NCI-H1105 (cell line): ENCODE data around the gene SLC38A10.

Experiments
- DNase-seq: peaks from one replicate; lab custom pipeline; 2025; lab: John Stamatoyannopoulos, UW

SLC38A10 gene

DNA sequence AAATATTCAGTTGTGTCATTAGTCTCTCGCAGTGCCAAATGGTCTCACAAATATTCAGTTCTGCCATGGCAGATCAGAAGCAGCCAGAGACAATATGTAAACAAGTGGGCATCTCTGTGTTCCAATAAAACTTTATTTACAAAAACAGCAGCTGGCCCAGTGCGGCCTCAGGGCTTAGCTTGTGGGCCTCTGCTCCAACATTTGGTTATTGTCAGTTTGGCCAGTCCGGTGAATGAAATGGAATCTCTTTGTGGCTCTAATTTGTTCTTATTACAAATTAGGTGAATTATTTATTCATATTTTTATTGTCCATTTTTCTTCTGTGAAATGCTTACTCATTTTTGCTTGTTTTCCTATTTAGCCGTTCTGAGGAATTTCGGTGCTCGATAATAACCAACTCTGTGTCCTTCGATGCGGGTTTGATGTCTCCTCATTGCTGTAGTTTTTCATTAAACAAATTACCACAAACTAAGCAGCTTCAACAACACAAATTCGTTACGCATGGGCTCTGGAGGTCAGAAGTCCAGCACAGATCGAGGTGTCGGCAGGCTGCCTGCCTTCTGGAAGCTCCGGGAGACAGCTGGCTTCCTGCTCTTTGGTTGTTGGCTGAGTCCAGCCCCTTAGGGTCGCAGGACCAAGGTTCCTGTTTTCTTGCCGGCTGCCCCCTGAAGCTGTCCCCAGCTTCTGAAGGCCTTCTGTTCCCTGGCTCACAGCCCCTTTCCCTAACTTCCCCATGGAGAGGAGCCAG is 4.1 kb upstream of the SLC38A10 start:
- no peak for DNase-seq

DNA sequence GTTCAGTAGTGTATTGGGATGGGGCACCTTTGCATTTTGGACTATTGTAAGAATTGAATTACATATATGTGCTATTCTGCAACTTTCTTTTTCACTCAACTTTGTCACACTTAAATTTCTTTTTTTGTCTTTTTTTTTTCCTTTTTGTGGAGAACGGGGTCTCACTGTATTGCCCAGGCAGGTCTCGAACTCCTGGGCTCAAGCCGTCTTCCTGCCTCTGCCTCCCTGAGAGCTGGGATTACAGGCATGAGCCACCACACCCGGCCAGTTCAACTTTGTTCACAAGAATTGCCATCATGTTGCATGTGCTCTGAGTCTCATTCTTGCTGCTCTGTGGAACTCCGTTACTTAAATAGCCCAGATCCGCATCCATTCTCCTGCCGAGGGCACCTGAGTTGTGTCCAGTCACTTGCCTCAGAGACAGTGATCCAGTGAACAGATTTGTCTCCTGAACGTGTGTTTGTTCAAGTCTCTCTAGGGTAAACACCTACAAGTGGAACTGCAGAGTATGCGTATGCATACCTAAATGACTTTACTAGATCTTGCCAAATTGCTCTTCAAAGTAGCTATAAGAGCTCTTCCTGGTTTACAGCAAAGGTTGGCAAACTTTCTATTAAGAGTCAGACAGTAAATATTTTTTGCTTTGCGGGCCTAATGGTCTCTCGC is 3.4 kb upstream of the SLC38A10 start:
- DNase-seq: no peak

DNA sequence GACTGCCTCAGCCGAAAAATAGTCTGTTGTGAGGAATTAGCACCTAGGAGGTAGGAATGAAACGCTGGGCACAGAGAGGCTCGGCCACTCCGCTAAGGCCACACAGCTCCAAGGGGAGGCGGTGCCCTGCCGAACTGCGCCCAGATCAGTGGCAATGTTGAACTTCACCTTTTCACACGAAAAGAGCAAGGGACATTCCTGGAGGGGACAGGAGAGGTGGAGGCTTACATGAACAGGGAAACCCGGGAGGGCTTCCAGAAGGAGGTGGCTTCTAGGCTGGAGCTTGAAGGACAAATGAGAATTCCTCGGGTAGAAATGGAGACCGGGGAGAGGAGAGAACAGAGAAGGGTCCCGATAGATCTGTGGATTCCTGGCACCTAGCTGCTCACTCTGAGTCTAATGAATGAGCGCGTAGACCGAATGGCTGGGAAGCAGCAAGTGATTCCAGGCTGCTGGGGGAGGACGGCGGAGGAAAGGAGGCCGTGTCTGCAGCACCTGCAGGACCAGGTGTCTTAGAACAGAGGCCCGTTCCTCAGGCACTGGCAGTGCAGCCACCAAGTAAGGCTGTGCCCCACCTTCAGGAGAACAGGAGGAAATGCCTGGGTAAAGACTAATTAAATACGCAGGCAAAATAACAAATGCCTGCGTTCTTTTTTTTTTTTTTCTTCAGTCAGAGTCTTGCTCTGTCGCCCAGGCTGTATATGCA is 722 bp upstream of the SLC38A10 start:
- DNase-seq: no peak

DNA sequence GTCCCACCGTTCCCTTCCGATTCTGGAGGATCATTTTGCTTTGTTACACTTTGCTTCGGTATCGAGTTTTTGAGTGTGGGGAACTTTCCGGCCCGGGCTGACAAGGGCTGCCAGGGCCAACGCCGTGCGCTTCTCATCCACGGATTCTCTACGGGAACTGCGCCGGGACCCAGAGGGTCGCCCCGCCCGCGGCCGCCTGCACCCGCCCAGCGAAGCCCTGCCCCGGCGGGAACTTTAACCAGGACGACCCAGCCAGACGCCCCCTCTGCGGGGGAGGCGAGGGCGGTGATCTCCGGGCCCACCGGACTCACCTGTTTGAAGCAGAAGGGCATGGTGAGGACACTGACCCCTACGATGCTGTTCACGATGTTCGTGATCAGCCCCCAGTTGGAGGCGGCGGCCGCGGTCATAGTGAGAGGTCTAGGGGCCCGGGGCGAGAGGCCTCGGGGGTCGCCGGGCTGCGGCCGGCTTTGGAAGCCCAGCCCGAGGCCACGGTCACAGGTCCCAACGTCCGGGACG is 536 bp downstream of the SLC38A10 start:
- no peak for DNase-seq

DNA sequence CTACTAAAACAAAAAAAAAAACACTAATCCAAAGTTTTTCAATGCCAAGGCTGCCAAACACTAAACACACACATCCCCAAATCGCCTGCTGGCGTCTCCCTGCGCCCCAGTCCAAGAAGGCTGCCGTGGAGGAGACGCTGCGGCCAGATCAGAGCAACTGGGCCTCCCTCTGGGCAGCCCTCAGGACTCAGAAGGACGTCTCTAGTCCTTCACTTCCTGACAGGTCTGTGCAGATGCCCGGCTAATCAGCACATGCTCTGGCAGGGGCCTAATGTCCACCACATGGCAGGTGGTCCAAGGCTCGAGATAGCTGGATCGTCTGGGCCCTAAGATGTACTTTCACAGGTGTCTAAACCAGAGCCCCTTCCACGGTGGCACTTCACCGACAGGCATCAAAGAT is 2.7 kb downstream of the SLC38A10 start:
- DNase-seq: no peak

DNA sequence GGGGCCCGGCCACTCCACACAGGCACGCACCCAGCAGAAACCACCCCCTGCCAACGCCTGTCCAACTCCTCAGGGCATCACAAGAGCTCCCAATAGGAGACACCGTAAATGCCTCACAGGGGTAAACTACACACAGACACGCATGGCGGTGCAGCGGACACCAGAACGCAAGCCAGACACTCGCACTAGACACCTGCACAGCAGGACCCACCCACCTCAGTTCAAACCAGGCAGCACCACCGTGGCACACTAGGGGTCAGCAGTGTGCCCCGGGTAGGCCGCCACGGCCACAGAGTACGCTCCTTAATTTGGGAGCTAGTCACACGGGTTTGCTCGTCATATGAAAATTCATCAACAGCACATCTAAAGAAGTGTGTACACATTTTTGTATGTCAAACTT is 3.4 kb downstream of the SLC38A10 start:
- peak; percentile 36 for DNase-seq

DNA sequence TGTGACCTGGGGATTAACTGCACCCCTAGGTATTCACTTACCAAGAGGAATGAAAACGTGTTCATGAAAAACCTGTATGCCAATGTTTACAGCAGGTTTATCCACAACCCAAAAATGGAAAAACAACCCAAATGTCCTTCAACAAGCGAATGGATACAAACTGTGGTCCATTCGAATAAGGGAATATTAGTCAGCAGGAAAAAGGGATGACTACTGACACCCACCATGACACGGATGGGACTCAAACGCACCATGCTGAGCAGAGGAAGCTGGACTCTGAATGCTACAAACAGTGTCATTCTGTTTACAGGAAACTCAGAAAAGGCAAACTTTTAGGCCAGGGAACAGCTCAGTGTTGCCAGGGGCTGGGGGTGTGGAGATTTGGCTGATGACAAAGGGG is 4.9 kb downstream of the SLC38A10 start:
- DNase-seq: no peak

DNA sequence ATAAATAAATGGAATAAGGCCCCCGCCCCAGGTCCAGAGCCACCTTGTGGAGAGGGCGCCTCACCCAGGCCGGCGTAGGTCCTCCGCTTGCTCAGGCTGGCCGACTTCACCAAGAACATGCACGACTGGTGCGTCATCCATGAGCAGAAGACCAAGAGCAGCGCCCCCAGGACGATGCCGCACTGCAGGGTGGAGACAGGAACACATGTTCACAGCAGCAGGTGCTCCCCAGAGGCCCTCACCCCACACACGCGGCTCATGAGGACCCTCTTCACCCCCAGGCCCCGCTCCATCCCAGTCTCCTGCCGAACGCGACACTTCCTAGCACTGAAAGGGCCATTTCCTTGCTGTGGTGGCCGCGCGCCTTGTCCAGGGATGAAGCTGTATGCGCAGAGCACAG is 5.5 kb downstream of the SLC38A10 start:
- DNase-seq: no peak

DNA sequence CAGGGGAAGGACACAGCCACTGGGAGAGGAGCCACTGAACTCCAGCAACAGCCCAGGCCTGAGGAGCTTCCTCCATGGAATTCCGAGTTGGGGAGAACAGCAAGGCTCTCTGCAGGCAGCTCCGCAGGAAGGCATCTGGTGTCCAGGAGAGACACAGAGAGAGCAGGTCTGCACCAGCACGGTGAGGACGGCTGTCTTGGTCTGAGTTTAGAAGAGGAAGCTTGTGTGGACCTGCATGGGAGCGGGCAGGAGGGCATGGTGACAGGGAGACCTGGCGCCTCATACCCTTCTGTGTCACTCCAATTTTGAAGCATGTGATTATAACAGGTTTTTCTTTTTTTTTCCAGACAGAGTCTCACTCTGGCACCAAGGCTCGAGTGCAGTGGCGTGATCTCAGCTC is 6.4 kb downstream of the SLC38A10 start:
- no peak for DNase-seq

DNA sequence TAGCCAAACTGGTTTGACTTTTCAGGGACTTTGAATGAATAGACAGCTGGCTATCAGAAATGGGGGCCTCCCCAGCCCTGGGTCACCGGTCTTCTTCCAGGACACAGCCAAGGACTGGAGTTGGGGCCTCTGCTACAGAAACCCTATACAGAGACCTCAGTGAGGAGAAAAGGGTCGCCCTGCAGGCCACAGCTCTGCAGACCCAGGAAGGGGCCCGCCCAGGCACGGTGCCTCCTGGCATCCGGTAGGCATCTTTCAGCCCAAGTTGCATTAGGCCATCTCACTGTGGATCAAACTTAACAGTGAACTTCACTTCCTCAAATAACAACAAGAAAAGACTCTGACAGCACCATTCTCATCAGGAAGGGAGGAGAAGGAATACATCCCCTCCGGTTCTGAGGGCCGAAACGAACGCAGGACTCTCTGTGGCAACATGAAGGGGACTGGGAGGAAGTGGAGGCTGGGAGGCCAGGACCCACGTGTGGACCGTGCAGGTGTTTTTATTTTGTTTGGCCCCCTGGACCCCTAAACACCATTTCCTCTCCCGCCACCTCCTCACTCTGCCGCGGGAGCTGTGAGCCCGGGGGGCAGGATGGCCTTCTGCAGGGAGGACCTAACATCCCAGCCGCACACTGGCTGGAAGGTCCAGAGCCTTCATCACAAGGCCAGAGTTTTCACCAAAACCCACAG is 7.2 kb downstream of the SLC38A10 start:
- DNase-seq: no peak

DNA sequence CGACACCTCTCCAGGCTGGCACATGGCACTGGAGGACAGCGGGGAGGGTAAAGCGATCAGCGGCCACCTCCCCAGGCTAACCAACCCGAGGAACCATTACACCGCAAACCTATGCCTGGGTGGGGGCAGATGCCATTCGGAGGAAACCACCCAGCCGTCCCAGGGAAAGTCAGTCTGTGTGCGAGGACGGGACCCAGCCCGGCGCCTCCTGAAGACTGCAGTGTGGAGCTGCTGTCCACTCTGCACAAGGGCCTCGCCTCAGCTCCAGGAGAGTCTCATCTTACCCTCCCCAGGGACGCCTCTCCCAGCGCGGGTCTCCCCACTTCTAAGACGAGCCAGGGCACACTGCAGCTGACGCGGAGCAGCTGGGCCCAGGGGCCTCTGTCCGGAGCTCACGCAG is 8.0 kb downstream of the SLC38A10 start:
- DNase-seq: no peak

DNA sequence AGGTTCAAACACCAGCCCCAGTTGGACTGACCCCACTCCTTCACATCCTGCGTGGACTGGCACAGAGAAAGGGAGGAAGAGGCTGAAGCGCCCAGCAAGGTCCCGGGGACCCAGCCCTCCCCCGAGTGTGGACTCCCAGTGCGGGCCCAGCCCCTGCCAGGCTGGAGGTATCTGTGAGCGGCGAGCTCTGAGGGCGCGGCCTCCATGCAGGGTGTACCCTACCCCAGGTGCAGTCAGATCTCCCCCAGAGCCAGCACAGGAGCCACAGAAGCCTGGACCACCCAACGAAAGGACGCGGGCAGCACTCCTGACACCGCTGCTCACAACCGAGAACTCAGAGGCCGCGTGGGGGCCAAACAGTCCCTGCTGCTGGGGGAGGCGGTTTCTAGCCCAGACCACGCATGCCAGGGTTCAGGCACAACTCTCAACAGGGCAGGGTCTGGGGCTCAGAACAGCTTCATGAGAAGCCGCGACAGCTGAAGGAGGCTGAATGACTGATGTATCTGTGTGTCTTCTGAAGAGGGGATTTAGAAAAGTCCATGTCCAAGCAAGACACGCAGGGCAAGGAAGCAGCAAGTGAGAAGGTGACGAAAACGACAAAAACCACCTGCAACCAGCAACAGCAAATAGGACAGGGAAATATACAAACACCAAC is 8.5 kb downstream of the SLC38A10 start:
- DNase-seq: no peak

DNA sequence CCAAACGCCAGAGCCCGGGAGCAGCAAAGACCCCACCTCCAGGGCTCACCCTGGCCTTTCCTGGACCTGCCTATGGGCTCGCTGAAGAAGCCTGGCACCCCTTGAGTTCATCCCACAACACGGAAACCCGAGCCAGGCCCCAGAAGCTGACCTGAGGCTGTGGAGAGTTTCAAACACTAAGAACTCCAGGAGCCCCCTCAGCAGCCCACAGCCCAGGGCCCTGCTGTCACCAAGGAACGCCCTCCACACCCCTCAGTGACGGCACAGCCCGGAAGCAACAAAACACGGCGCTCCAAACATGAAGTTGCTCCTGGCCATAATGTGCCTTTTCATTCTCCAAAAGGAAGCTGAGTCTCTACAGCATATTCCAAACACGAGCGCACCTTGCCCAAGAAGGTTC is 9.2 kb downstream of the SLC38A10 start:
- no peak for DNase-seq

DNA sequence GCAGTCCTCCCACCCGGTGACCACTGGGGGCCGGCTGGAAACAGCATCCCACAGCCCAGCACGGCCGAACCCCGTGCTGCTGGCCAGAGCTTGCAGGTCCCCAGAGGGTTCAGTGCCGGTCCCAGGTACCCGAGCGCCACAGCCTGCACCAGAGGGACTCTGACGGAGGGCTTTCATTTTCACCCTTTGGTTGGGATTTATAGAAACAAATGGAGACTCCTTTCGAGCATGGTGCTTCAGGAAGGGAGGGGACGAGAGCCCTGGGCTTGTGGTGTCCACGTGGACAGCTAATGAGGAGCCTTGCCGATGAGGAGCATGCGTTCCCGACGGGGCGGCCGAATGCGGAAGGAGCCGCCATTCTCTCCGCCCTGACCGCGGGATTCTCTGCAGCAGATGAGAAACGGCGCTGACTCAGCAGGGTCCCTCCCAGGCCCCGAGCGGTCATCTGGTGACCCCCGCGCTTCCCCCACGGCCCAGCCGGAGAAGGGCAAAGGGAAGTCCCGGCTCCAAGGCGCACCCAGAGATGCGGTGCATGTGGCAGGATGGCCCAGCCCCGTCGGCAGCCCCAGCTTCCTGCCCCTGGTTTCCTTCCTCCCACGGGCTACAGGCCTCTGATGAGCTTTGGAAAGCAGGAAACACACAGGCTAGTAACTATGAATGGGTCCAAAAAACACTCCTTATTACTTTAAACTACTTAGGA is 9.8 kb downstream of the SLC38A10 start:
- no peak for DNase-seq

DNA sequence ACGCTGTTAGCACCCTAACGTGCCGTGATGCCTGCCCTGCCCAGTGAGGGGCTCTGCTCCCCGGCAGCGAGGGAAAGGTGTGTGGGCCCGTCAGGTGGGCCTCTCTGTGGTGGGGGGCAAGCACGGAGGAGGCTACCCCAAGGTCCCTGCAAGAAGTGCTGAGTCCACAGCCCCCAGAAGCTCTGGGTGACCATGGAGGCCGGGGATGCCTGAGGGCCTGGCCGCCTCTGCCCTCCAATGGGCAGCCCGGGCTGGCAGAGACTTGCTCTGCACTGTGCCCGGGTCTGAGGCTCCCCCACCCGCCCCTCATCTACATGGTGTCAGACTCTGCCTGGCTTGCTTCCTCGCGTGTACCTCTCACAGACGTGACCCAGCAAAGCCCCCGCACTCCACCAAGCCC is 12.2 kb downstream of the SLC38A10 start:
- no peak for DNase-seq

DNA sequence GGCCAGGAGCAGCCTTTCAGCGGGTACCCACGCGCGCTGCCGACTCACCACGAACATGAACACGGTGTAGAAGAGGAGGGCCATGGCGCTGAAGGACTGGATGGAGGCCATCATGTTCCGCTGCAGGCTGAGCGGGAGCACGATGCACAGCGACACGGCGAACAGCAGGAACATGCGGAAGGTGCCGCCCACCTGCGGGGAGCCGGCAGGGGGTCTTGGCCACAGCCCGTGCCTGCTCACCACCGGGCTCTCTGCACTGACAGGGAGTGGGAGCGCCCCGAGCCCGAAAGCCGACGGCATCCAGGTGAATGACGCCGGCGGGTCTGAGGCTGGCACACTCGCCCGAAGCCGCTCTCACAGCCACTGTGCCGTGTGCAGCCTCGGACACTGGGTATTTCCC is 13.0 kb downstream of the SLC38A10 start:
- DNase-seq: no peak

DNA sequence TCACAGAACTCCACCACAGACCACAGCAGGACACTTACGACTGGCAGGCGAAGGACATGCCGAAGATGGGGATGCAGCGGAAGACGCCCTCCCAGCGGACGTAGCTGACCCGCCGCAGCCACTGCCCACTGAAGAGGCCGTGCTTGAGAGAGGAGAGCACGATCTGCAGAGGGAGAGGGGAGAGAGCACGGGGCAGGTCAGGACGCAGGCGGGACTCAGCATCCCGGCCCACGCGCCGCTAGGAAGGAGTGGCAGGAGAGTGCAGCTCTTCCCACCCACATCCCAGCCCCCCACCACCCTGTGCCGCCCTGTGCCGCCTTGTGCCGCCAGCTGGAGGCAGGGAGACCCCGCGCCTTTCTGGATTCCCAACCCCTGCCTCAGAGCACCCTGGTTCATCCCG is 14.5 kb downstream of the SLC38A10 start:
- DNase-seq: no peak

DNA sequence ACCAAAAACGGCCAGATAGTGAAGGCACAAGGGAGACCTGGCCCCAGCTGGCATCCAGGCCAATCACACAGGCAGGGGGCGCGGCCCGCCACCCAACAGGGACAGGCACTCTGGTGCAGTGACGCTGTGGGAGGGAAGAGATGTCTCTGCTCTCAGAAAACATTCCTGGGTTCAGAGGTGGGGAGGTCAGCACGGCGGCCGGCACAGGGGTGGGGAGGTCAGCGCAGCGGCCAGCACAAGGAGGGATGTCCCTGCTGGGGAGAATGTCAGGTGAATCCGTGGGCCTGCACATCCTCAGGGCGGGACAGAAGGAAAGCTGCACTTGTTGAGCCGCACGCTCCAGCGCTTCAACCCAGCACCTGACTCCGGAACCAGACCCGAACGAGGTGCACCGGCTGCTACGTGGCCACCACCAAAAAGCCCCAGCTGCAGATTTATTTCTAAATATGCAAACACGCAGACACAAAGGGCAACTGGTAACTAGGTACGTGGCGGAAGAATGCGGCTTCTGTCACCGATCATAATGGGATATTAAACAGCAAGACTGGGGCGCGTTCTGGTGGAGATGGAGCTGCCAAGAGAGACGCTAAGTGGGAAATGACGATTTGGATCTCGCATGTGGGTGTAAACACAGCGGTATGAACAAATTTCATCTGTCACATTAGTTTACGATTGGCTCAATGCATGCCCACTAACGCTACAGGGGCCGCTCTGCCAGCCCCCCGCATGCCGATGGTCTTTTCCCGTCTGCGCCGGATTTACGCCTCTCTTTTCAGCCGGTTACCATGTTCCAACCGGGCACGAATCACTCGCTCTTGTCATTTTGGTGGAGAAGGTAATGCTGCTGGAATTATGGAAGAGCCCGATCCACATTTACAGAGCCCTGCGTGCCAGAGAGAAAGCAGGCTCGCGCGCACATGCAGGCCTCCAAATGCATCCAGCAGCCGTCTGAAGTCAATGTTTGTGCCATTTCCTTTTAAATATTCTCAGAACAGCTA is 15.5 kb downstream of the SLC38A10 start:
- no peak for DNase-seq

DNA sequence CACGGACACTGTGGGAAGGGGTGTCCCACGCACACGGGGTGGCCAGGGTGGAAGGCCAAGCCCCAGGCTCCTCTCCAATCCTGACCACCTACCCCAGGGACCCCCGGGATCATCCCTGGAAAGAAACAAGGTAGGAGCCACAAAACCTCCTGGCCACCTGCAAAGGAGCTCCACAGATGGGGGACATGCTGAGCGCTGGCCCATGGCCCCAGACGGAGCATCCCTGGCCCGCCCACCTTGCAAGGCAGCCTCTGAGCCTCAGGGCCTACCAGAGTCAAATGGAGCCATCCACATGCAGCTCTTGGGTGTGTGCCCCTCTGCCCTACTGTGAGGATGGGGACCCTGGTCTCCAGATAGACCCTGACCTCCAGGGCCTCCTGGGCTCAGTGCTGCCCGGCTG is 16.3 kb downstream of the SLC38A10 start:
- no peak for DNase-seq
